Thyroid gland (tissue), 4 donors: ENCODE measurements around the gene NAA80.

Experiments
- CTCF ChIP-seq, 6 experiments: fragments of 200-600 bp in 3 of 6; fragments of 450-650 bp in 3 of 6; sonication (generic) in 3 of 6; IDR thresholded peaks; one replicate each; pipeline ENCODE4 v1.5.1; 2016 to 2019; ENCODE audit warnings: antibody characterized with exemption in 6 of 6, mild to moderate bottlenecking in 2 of 6, inconsistent platforms in 1 of 6, moderate library complexity in 1 of 6
- POLR2A ChIP-seq, 2 donors: fragments of 450-650 bp; IDR thresholded peaks; one replicate each; pipeline ENCODE4 v1.6.1; 2017; ENCODE audit warnings: antibody characterized with exemption in 2 of 2, mild to moderate bottlenecking in 2 of 2, moderate library complexity in 1 of 2

- TF ChIP-seq CTCF (IDR thresholded peaks at IDR 0.05) = no peak
- no peak for TF ChIP-seq POLR2A (IDR thresholded peaks at IDR 0.05)
Observed at GRCh38 chr3:50263478-50264382, 35.5 kb downstream of the NAA80 start.
